HCT116 (cell line): ENCODE measurements around the gene SLC25A13.

Experiments used
- POLR2A ChIP-seq: IDR thresholded peaks from 2 replicates; pipeline ENCODE4 v1.7.0; 2011; ENCODE audit warnings: borderline replicate concordance; ENCODE audit not compliant: insufficient read depth, insufficient read length; ENCODE audit errors: extremely low read depth
- RAD21 ChIP-seq: IDR thresholded peaks from 2 replicates; pipeline ENCODE4 v1.6.1; 2012; ENCODE audit warnings: low read depth, mild to moderate bottlenecking
- SRF ChIP-seq: IDR thresholded peaks from 2 replicates; pipeline ENCODE4 v1.6.1; 2012; ENCODE audit warnings: low read depth
- ZFX ChIP-seq: fragments of 450-650 bp; IDR thresholded peaks from 2 replicates; pipeline ENCODE4 v1.6.1; 2017
- TF ChIP-seq, protein P1 (sequence below): IDR thresholded peaks from 2 replicates; pipeline ENCODE4 v1.6.1; 2012
- TF ChIP-seq, protein P2 (sequence below), 3 experiments: fragments of 200-600 bp in 1 of 3; sonication (generic) in 1 of 3; IDR thresholded peaks in 2 of 3; conservative IDR thresholded peaks in 1 of 3; 2 replicates each; pipeline ENCODE4 v1.5.1; 2012 to 2017; ENCODE audit warnings: low read depth in 2 of 3, low read length in 2 of 3, antibody characterized with exemption in 1 of 3, borderline replicate concordance in 1 of 3, control low read depth in 1 of 3, mild to moderate bottlenecking in 1 of 3, mixed read lengths in 1 of 3, mixed run types in 1 of 3, moderate library complexity in 1 of 3; ENCODE audit not compliant: insufficient read depth in 1 of 3
- TF ChIP-seq, protein P3 (sequence below): IDR thresholded peaks from 2 replicates; pipeline ENCODE4 v1.6.1; 2012
- TF ChIP-seq, protein P4 (sequence below): IDR thresholded peaks from 2 replicates; pipeline ENCODE4 v1.6.1; 2012; ENCODE audit warnings: low read depth

DNA sequence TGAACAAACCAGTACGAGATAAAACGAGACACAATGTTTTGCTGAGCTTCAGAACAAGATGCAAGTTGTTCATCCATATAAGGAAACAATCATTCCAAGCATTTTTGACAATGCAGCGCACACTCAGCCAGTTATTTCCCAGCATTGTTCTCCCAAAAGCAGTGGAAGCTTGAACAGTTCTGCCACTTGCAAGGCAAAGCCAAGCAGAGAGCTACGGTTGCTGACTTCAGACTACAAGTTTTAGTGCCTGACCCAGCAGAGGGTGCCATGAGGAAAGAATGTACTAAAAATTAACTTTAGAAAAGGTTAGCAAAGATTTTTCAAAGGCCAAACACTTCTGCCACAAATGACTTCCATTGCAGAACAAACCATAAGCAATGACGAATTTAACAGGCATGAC is 152.5 kb downstream of the SLC25A13 start:
- TF ChIP-seq SRF = no peak
- TF ChIP-seq, protein P1, sequence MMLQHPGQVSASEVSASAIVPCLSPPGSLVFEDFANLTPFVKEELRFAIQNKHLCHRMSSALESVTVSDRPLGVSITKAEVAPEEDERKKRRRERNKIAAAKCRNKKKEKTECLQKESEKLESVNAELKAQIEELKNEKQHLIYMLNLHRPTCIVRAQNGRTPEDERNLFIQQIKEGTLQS = no peak
- TF ChIP-seq, protein P2, sequence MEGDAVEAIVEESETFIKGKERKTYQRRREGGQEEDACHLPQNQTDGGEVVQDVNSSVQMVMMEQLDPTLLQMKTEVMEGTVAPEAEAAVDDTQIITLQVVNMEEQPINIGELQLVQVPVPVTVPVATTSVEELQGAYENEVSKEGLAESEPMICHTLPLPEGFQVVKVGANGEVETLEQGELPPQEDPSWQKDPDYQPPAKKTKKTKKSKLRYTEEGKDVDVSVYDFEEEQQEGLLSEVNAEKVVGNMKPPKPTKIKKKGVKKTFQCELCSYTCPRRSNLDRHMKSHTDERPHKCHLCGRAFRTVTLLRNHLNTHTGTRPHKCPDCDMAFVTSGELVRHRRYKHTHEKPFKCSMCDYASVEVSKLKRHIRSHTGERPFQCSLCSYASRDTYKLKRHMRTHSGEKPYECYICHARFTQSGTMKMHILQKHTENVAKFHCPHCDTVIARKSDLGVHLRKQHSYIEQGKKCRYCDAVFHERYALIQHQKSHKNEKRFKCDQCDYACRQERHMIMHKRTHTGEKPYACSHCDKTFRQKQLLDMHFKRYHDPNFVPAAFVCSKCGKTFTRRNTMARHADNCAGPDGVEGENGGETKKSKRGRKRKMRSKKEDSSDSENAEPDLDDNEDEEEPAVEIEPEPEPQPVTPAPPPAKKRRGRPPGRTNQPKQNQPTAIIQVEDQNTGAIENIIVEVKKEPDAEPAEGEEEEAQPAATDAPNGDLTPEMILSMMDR (IDR thresholded peaks at IDR 0.05 in 2 of 3, conservative IDR thresholded peaks at IDR 0.05 in 1 of 3; ENCODE audit: borderline replicate concordance in 1 of 3, insufficient read depth in 1 of 3, low read depth in 2 of 3, low read length in 2 of 3) = no peak
- no peak for TF ChIP-seq RAD21
- no peak for TF ChIP-seq POLR2A
- no peak for TF ChIP-seq ZFX
- TF ChIP-seq, protein P3, sequence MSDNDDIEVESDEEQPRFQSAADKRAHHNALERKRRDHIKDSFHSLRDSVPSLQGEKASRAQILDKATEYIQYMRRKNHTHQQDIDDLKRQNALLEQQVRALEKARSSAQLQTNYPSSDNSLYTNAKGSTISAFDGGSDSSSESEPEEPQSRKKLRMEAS = no peak
- TF ChIP-seq, protein P4, sequence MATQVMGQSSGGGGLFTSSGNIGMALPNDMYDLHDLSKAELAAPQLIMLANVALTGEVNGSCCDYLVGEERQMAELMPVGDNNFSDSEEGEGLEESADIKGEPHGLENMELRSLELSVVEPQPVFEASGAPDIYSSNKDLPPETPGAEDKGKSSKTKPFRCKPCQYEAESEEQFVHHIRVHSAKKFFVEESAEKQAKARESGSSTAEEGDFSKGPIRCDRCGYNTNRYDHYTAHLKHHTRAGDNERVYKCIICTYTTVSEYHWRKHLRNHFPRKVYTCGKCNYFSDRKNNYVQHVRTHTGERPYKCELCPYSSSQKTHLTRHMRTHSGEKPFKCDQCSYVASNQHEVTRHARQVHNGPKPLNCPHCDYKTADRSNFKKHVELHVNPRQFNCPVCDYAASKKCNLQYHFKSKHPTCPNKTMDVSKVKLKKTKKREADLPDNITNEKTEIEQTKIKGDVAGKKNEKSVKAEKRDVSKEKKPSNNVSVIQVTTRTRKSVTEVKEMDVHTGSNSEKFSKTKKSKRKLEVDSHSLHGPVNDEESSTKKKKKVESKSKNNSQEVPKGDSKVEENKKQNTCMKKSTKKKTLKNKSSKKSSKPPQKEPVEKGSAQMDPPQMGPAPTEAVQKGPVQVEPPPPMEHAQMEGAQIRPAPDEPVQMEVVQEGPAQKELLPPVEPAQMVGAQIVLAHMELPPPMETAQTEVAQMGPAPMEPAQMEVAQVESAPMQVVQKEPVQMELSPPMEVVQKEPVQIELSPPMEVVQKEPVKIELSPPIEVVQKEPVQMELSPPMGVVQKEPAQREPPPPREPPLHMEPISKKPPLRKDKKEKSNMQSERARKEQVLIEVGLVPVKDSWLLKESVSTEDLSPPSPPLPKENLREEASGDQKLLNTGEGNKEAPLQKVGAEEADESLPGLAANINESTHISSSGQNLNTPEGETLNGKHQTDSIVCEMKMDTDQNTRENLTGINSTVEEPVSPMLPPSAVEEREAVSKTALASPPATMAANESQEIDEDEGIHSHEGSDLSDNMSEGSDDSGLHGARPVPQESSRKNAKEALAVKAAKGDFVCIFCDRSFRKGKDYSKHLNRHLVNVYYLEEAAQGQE = no peak
